Esophagus muscularis mucosa (tissue), 4 donors: Measurements from ENCODE around the gene FXYD6.

Experiments used
- EP300 ChIP-seq: sonication (generic); formaldehyde crosslinking; IDR thresholded peaks from one replicate; pipeline ENCODE4 v1.6.1; 2017; ENCODE audit warnings: antibody characterized with exemption
- POLR2A ChIP-seq: fragments of 450-650 bp; IDR thresholded peaks from one replicate; pipeline ENCODE4 v1.6.1; 2017; ENCODE audit warnings: antibody characterized with exemption, moderate library complexity, mild to moderate bottlenecking, low read depth
- POLR2AphosphoS5 ChIP-seq, 2 donors: sonication (generic); formaldehyde crosslinking; IDR thresholded peaks; one replicate each; pipeline ENCODE4 v1.6.1; 2017; ENCODE audit warnings: antibody characterized with exemption in 2 of 2
- TF ChIP-seq, protein P1 (sequence below), 3 experiments: fragments of 200-600 bp in 2 of 3; fragments of 450-650 bp in 1 of 3; sonication (generic) in 2 of 3; IDR thresholded peaks; one replicate each; pipeline ENCODE4 v1.5.1; 2017 to 2019; ENCODE audit warnings: antibody characterized with exemption in 3 of 3, mild to moderate bottlenecking in 2 of 3, moderate library complexity in 1 of 3

DNA sequence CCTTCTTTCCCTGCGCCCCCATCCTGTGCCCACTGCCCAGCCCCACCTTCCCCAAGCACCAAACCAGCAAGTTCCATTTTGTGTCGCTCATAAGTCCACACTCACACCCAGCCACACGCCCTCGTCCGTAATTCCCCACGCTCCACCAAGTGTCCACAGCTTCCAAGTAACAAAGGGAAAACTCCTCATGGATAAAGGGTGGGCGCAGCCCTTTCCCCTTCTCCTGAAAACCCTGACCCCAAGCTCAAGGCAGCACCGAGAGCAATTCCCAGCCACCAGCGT lies 458 bp downstream of the FXYD6 start:
- TF ChIP-seq, protein P1, sequence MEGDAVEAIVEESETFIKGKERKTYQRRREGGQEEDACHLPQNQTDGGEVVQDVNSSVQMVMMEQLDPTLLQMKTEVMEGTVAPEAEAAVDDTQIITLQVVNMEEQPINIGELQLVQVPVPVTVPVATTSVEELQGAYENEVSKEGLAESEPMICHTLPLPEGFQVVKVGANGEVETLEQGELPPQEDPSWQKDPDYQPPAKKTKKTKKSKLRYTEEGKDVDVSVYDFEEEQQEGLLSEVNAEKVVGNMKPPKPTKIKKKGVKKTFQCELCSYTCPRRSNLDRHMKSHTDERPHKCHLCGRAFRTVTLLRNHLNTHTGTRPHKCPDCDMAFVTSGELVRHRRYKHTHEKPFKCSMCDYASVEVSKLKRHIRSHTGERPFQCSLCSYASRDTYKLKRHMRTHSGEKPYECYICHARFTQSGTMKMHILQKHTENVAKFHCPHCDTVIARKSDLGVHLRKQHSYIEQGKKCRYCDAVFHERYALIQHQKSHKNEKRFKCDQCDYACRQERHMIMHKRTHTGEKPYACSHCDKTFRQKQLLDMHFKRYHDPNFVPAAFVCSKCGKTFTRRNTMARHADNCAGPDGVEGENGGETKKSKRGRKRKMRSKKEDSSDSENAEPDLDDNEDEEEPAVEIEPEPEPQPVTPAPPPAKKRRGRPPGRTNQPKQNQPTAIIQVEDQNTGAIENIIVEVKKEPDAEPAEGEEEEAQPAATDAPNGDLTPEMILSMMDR (IDR thresholded peaks at IDR 0.05): no peak
- no peak for TF ChIP-seq POLR2AphosphoS5 (IDR thresholded peaks at IDR 0.05)
- TF ChIP-seq POLR2A: no peak
- TF ChIP-seq EP300: no peak
